GM12878 (cell line): ENCODE data around the gene ISM1. TPM values are rescaled to one million over a fixed set of nuclear protein-coding genes. Genes with fewer than 3 reads are reported as not detected.

Source experiments
- ATF7 ChIP-seq: fragments of 450-650 bp; IDR thresholded peaks from 2 replicates; pipeline ENCODE4 v1.6.1; 2016; ENCODE audit warnings: low read depth, mild to moderate bottlenecking
- NFIC ChIP-seq: IDR thresholded peaks from 2 replicates; pipeline ENCODE4 v1.6.1; 2012; ENCODE audit warnings: low read depth, mild to moderate bottlenecking, inconsistent platforms, low read length, moderate library complexity
- RCOR1 ChIP-seq: conservative IDR thresholded peaks from 2 replicates; pipeline ENCODE4 v1.6.1; 2012; ENCODE audit warnings: low read depth, low read length, improper control_type of control experiment
- RUNX3 ChIP-seq: IDR thresholded peaks from 2 replicates; pipeline ENCODE4 v1.6.1; 2012; ENCODE audit warnings: low read length, inconsistent platforms
- SMC3 ChIP-seq: IDR thresholded peaks from 2 replicates; pipeline ENCODE4 v1.6.1; 2011; ENCODE audit warnings: low read length, improper control_type of control experiment, borderline replicate concordance
- SP1 ChIP-seq: IDR thresholded peaks from one replicate; pipeline ENCODE4 v1.6.1; 2011; ENCODE audit warnings: low read depth, low read length
- polyA plus RNA-seq, 11 experiments: library from polyadenylated mRNA; depleted of rRNA in 4 of 11; unstranded in 6 of 11; stranded (reverse) in 5 of 11; fragments of >200 nt; fragmentation: Nextera tagmentation in 4 of 11; fragmentation: Illumina TruSeq in 1 of 11; extraction: Ambion mirVana in 4 of 11; extraction: Trizol in 1 of 11; gene quantifications; 1 replicate in 1 of 11; 2 replicates in 10 of 11; pipeline versions ENCODE4 v1.2.1 to v1.2.3, GENCODE V29; 2011 to 2016; ENCODE audit warnings: inconsistent platforms in 2 of 11, missing spikeins in 2 of 11, low read depth in 1 of 11
- total RNA-seq, 4 experiments: library from RNA; depleted of rRNA in 3 of 4; stranded (reverse); fragments of >200 nt in 3 of 4; fragmentation: Illumina TruSeq in 1 of 4; extraction: Trizol in 1 of 4; gene quantifications; 2 replicates each; pipeline versions ENCODE4 v1.2.1 to v1.2.3, GENCODE V29; 2013 to 2021
- TF ChIP-seq, protein P1 (sequence below): fragments of 450-650 bp; IDR thresholded peaks from 2 replicates; pipeline ENCODE4 v1.6.1; 2017; ENCODE audit warnings: mild to moderate bottlenecking, moderate library complexity
- TF ChIP-seq, protein P2 (sequence below): fragments of 450-650 bp; IDR thresholded peaks from 2 replicates; pipeline ENCODE4 v1.6.1; 2018; ENCODE audit warnings: borderline replicate concordance, mild to moderate bottlenecking; ENCODE audit not compliant: partially characterized antibody

Gene ISM1
- total and polyA plus RNA-seq, 10 of the 15 experiments (the other 5 are each of a cell fraction or from before 2014, with no cell fraction given) = 0.01 to 0.03 TPM; not detected in 8

DNA sequence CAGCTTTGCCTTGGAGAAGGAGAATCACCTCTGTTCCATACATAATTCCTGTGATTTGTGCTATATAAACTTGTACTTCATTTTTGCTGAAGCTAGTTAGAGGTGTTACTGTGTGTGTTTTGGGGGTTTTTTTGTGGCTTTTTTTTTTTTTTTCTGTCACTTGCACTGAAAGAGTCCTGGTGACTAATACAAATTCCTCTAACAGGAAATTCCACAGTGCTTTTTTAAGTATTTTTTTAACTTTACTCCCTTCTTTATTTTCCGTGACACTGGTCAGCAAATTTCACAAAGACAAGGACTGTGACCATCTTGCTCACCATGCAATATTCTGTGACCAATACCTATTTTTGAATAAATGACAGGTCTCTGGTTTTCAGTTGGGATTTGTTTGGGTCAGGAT is 110.5 kb downstream of the ISM1 start (continued):
- TF ChIP-seq, protein P1, sequence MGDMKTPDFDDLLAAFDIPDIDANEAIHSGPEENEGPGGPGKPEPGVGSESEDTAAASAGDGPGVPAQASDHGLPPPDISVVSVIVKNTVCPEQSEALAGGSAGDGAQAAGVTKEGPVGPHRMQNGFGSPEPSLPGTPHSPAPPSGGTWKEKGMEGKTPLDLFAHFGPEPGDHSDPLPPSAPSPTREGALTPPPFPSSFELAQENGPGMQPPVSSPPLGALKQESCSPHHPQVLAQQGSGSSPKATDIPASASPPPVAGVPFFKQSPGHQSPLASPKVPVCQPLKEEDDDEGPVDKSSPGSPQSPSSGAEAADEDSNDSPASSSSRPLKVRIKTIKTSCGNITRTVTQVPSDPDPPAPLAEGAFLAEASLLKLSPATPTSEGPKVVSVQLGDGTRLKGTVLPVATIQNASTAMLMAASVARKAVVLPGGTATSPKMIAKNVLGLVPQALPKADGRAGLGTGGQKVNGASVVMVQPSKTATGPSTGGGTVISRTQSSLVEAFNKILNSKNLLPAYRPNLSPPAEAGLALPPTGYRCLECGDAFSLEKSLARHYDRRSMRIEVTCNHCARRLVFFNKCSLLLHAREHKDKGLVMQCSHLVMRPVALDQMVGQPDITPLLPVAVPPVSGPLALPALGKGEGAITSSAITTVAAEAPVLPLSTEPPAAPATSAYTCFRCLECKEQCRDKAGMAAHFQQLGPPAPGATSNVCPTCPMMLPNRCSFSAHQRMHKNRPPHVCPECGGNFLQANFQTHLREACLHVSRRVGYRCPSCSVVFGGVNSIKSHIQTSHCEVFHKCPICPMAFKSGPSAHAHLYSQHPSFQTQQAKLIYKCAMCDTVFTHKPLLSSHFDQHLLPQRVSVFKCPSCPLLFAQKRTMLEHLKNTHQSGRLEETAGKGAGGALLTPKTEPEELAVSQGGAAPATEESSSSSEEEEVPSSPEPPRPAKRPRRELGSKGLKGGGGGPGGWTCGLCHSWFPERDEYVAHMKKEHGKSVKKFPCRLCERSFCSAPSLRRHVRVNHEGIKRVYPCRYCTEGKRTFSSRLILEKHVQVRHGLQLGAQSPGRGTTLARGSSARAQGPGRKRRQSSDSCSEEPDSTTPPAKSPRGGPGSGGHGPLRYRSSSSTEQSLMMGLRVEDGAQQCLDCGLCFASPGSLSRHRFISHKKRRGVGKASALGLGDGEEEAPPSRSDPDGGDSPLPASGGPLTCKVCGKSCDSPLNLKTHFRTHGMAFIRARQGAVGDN = no peak
- no peak for TF ChIP-seq RCOR1
- TF ChIP-seq SMC3 = no peak
- TF ChIP-seq, protein P2, sequence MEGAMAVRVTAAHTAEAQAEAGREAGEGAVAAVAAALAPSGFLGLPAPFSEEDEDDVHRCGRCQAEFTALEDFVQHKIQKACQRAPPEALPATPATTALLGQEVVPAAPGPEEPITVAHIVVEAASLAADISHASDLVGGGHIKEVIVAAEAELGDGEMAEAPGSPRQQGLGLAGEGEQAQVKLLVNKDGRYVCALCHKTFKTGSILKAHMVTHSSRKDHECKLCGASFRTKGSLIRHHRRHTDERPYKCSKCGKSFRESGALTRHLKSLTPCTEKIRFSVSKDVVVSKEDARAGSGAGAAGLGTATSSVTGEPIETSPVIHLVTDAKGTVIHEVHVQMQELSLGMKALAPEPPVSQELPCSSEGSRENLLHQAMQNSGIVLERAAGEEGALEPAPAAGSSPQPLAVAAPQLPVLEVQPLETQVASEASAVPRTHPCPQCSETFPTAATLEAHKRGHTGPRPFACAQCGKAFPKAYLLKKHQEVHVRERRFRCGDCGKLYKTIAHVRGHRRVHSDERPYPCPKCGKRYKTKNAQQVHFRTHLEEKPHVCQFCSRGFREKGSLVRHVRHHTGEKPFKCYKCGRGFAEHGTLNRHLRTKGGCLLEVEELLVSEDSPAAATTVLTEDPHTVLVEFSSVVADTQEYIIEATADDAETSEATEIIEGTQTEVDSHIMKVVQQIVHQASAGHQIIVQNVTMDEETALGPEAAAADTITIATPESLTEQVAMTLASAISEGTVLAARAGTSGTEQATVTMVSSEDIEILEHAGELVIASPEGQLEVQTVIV = no peak
- no peak for TF ChIP-seq ATF7
- TF ChIP-seq RUNX3 = peak; percentile 69
- no peak for TF ChIP-seq SP1
- TF ChIP-seq NFIC = peak; percentile 36; the same call in 1 of the 2 replicates
